SW 1271 (cell line): ENCODE data around the gene ITGB2.
"Not testable (repeated sequence)": the region's sequence is repeated elsewhere in the genome, so short reads cannot be mapped to it uniquely, and the experiment has no call there.

Experiments
- DNase-seq, 2 experiments: peaks; one replicate each; lab custom pipeline; 2025; lab: John Stamatoyannopoulos, UW

ITGB2 gene

GRCh38 chr21:44926331-44927101, 5.8 kb upstream of the ITGB2 start:
- DNase-seq = no peak

- DNase-seq = no peak
Measured at GRCh38 chr21:44925378-44925755, 4.7 kb upstream of the ITGB2 start.

- DNase-seq = no peak
Measured at GRCh38 chr21:44924606-44925377, 4.1 kb upstream of the ITGB2 start.

GRCh38 chr21:44923480-44924084, 2.9 kb upstream of the ITGB2 start:
- no peak for DNase-seq

- no peak for DNase-seq
Measured at GRCh38 chr21:44921928-44922327, 1.2 kb upstream of the ITGB2 start.

- DNase-seq = no peak
Measured at GRCh38 chr21:44919913-44920693, 596 bp downstream of the ITGB2 start.

GRCh38 chr21:44919111-44919912, 1.4 kb downstream of the ITGB2 start:
- no peak for DNase-seq

GRCh38 chr21:44918581-44919033, 2.1 kb downstream of the ITGB2 start:
- DNase-seq = no peak

- no peak for DNase-seq
Measured at GRCh38 chr21:44918107-44918470, 2.6 kb downstream of the ITGB2 start.

- no peak for DNase-seq
Measured at GRCh38 chr21:44917446-44918106, 3.1 kb downstream of the ITGB2 start.

- no peak for DNase-seq
Measured at GRCh38 chr21:44916965-44917364, 3.7 kb downstream of the ITGB2 start.

GRCh38 chr21:44914176-44914874, 6.4 kb downstream of the ITGB2 start:
- no peak for DNase-seq

- no peak for DNase-seq
Measured at GRCh38 chr21:44913425-44914175, 7.1 kb downstream of the ITGB2 start.

- DNase-seq = not testable (repeated sequence)
Measured at GRCh38 chr21:44912506-44913412, 7.9 kb downstream of the ITGB2 start.

- DNase-seq = no peak
Measured at GRCh38 chr21:44912158-44912473, 8.6 kb downstream of the ITGB2 start.

- DNase-seq = peak in 1 of 2 experiments; percentile 7
Measured at GRCh38 chr21:44911384-44912157, 9.1 kb downstream of the ITGB2 start.

GRCh38 chr21:44911068-44911383, 9.7 kb downstream of the ITGB2 start:
- no peak for DNase-seq
